SJSA1 (cell line): ENCODE measurements around the gene KRT35. TPM values are rescaled to one million over a fixed set of nuclear protein-coding genes. Genes with fewer than 3 reads are reported as not detected.
"Not testable (repeated sequence)": the region's sequence is repeated elsewhere in the genome, so short reads cannot be mapped to it uniquely, and the experiment has no call there.

ENCODE experiments used
- DNase-seq, 2 experiments: peaks; one replicate each; pipeline ENCODE4 v3.0.0-alpha.2; 2015 to 2020; ENCODE audit warnings: low spot score in 2 of 2, low read depth in 1 of 2
- H3K27ac ChIP-seq: fragments of 250-450 bp; sonication (Bioruptor Pico); 2 replicates; pipeline ENCODE4 v1.5.1; 2020; ENCODE audit warnings: mild to moderate bottlenecking, moderate library complexity
- H3K27me3 ChIP-seq: fragments of 250-450 bp; sonication (Bioruptor Pico); replicated peaks from 2 replicates; pipeline ENCODE4 v1.5.1; 2020; ENCODE audit warnings: mild to moderate bottlenecking, moderate library complexity
- H3K36me3 ChIP-seq: fragments of 250-450 bp; sonication (Bioruptor Pico); 2 replicates; pipeline ENCODE4 v1.5.1; 2020; ENCODE audit warnings: mild to moderate bottlenecking
- H3K4me1 ChIP-seq: fragments of 250-450 bp; sonication (Bioruptor Pico); replicated peaks from 2 replicates; pipeline ENCODE4 v1.6.1; 2021; ENCODE audit warnings: mild to moderate bottlenecking
- H3K4me3 ChIP-seq: fragments of 250-450 bp; sonication (Bioruptor Pico); 2 replicates; pipeline ENCODE4 v1.5.1; 2020; ENCODE audit warnings: mild to moderate bottlenecking
- H3K9me3 ChIP-seq: fragments of 250-450 bp; sonication (Bioruptor Pico); replicated peaks from 2 replicates; pipeline ENCODE4 v1.5.1; 2020; ENCODE audit warnings: mild to moderate bottlenecking
- total RNA-seq: library from RNA; depleted of rRNA; stranded (reverse); fragments of >200 nt; shearing (Covaris generic); gene quantifications from 2 replicates; pipeline ENCODE4 v1.2.3, GENCODE V29; 2014

Gene KRT35
- total RNA-seq, 1 experiment from 2014 or later: not detected

DNA sequence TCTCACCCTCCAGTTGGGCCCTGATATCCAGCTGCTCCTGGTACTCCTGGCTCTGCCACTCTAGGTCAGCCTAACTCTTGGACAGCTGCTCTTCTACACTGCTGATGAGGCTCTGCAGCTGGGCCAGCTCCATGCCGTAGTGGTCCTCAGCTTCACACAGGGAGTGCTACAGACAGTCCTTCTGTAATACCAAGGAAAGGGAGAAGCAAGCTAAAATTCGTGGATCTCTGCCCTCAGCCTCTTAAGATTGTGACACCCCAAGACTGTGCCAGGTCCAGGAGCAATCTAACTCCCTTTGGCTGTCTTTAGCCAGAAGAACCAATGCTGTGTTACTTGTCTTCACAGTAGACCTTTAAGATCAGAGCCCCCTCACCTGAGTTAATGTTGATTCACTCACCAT, 32.4 kb downstream of the KRT35 start:
- peaks cover 29% of the 10 kb centered on the region for H3K4me1 ChIP-seq
- no peak for DNase-seq

DNA sequence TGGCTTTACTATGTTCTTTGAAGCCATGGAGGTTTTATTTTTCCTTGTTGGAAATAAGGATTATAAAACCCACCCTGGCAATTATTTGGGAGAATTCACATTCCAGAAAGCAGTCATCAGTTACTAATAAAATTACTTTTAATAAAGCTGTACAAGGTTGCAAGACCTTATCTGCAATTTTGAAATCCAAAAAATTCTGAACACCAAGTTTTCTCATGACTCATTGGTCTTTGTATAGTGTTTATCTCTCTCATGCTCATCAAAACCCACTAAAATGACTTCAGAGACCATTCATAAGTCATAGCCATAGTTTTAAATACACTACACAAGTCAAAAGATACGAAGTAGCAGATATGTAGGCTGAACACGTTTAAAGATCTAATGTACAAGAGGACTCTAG, 34.1 kb downstream of the KRT35 start:
- H3K27me3 ChIP-seq: no peaks in the 10 kb centered on the region
- peaks cover 27% of the 10 kb centered on the region for H3K4me1 ChIP-seq
- H3K9me3 ChIP-seq: peaks cover 3% of the 10 kb centered on the region; the same call in 1 of the 2 replicates
- H3K36me3 ChIP-seq: no peaks in the 10 kb centered on the region
- DNase-seq: no peak
- H3K4me3 ChIP-seq: no peak overlapping the region
- no peak overlapping the region for H3K27ac ChIP-seq

More for the DNA sequence above, 32.4 kb downstream of the KRT35 start:
- Histone ChIP-seq H3K4me3 (no peak overlapping the region), H3K27ac (no peak overlapping the region), H3K27me3 (no peaks in the 10 kb centered on the region), H3K36me3 (no peaks in the 10 kb centered on the region), H3K9me3 (peaks cover 3% of the 10 kb centered on the region; the same call in 1 of the 2 replicates)

DNA sequence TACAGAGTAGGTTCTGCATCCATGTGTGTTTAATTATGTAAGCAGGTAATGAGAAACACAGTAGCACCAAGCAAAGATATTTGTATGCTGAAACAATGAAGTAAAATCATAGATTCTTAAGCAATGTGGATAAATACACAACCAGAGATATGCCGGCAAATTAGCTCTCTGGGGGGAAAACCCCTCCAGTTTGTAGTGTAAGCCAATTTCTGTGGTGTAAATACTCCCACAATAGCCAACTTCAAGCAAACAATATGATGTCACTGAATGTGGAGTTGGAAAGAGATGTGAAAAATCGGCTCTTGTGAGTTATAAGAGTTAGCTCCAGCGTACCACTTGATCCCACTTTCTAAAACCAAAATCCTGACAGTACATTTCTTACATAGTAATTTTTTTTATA, 36.3 kb downstream of the KRT35 start:
- Histone ChIP-seq H3K27ac (no peak overlapping the region), H3K27me3 (no peaks in the 10 kb centered on the region), H3K9me3 (no peaks in the 10 kb centered on the region), H3K36me3 (no peaks in the 10 kb centered on the region), H3K4me1 (peaks cover 14% of the 10 kb centered on the region), H3K4me3 (no peak overlapping the region)
- DNase-seq: no peak

DNA sequence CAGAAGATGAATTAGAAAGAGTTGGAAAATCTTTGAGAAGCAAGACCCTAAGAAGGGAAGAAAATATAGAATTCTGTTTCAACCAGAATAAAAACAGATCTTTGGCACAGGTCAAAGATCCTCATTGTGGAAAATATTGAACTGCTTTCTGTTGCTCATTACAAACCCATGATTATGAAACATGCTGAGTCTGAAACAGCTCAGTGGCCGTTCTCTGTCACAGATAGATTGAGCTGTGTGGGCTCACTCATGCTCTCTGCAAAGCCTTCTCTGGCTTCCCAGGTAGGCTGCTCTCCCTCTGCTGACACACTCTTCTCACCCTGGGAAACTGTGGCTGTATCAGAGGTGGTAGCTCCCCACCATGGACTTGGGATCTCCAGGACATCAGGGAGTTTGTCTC, 36.8 kb downstream of the KRT35 start:
- DNase-seq: no peak
- H3K27ac ChIP-seq: no peak overlapping the region

DNA sequence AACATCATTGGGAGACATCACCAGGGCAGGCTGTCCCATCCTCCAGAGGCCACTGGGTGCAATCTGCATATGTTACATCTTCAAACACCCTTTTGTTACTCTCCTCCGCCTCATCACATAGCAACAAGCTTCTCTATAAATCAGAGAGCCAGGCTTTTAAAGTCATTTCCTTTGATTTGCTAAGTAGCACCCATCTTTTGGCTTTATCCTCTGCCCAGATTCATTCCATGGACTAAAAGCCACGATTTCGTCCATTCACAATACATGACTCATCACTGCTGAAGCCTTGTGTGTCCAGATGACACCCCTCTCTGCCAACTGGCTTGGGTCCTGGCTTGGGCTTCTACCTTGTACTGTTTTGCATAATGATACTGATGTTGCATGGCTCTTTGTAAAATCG, 38.2 kb downstream of the KRT35 start:
- peaks cover 14% of the 10 kb centered on the region for H3K4me1 ChIP-seq
- no peak for DNase-seq
- H3K27ac ChIP-seq: no peak overlapping the region
- H3K27me3 ChIP-seq: no peaks in the 10 kb centered on the region
- H3K9me3 ChIP-seq: no peaks in the 10 kb centered on the region
- H3K36me3 ChIP-seq: no peaks in the 10 kb centered on the region
- no peak overlapping the region for H3K4me3 ChIP-seq

More for the DNA sequence above, 36.8 kb downstream of the KRT35 start:
- Histone ChIP-seq H3K9me3 (no peaks in the 10 kb centered on the region), H3K36me3 (no peaks in the 10 kb centered on the region), H3K27me3 (no peaks in the 10 kb centered on the region), H3K4me1 (peaks cover 14% of the 10 kb centered on the region), H3K4me3 (no peak overlapping the region)

DNA sequence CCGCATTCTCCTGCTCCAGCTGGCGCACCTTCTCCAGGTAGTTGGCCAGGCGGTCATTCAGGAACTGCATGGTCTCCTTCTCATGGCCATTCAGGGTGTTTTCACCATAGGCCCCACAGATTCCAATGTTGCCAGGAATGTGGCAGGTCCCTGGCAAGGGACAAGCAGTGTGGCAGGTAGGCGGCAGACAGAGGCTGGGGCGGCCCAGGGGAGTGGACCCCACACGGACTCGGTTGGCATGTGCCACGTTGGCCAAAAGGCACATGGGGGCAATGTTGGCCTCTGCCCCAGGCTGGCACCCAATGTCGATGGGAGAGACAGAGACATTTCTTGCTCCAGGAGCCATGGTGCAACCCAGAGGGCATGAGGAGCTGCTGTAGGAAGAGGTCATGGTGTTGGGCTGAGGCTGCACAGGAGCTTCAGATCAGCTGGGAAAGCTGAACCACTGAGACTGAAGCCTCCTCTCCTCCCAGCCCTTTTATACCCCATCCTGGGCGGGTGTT, 40.4 kb downstream of the KRT35 start, which contains the start of gene KRT38:
Gene KRT38 (minus strand): TSS at position 453 of the 503 bp plus-strand sequence. CDS start 62 bp downstream, at position 391.
- Histone ChIP-seq H3K36me3 (no peaks in the 10 kb centered on the region), H3K4me1 (peaks cover 4% of the 10 kb centered on the region; the same call in 1 of the 2 replicates), H3K27ac (no peak within 1 kb of the TSS), H3K27me3 (no peaks in the 10 kb centered on the region), H3K9me3 (no peaks in the 10 kb centered on the region), H3K4me3 (no peak within 1 kb of the TSS)
- DNase-seq: no peak

DNA sequence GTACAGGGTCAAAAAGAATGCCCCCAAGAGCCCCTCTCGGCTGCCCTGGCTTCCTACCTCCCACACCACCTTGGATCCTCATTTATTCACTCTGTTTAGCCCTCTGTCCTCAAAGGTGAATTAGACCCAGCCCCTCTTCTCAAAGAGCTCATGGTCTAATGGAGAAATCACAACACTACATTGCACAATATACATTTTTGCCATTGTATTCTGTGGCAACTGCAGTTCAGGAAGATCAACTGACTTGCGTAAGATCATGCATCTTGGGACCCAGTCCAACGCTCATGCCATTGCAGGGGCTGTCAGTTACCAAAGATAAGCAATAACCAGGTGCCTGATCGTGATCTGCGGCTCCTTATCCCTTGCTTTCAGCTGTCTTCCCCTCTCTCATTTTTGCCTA, 41.6 kb downstream of the KRT35 start:
- DNase-seq: no peak
- Histone ChIP-seq H3K4me1 (peaks cover 4% of the 10 kb centered on the region; the same call in 1 of the 2 replicates), H3K36me3 (no peaks in the 10 kb centered on the region), H3K4me3 (no peak overlapping the region), H3K9me3 (no peaks in the 10 kb centered on the region), H3K27ac (no peak overlapping the region), H3K27me3 (no peaks in the 10 kb centered on the region)

DNA sequence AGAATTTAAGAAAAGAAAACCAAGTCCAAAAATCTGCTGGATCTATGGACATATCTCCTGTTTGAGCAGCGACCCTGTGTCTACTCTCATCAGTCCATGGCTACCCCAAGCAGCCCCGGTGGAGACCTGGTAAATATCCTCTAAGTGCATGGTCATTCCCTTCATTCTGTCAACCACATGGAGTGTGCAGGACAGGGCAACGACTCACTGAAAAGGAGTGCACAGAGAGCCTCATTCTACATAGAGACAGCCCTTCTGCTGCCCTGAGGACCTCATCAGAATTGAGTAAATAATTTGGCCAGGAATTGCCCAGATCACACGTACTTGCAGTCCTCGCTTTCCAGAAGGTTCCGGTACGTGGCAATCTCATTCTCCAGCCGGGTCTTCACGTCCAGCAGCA, 43.2 kb downstream of the KRT35 start:
- Histone ChIP-seq H3K9me3 (no peaks in the 10 kb centered on the region), H3K4me3 (no peak overlapping the region), H3K4me1 (peaks cover 2% of the 10 kb centered on the region; the same call in 1 of the 2 replicates), H3K36me3 (no peaks in the 10 kb centered on the region), H3K27ac (no peak overlapping the region), H3K27me3 (no peaks in the 10 kb centered on the region)
- no peak for DNase-seq

DNA sequence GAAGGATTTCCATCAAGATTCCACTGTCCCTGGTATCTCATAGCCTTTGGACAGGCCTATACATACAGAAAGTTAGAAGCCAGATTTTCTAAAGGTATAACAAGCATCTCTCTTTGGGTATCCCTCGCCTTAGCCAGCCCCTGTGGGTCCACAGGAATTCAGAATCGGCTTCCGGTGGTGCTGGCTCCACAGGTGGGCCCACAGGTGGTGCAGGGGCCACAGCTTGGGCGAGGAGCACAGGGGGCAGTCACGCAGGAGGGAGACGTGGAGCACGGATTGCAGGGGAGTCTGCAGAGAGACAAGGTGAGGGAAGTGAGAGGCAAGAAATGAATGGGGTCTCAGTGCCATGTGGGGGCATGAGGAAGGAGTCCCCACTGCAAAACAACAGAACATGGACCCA, 43.7 kb downstream of the KRT35 start:
- no peaks in the 10 kb centered on the region; the same call in 1 of the 2 replicates for H3K4me1 ChIP-seq
- H3K27ac ChIP-seq: no peak overlapping the region
- H3K4me3 ChIP-seq: no peak overlapping the region
- H3K36me3 ChIP-seq: no peaks in the 10 kb centered on the region
- no peaks in the 10 kb centered on the region for H3K9me3 ChIP-seq
- H3K27me3 ChIP-seq: no peaks in the 10 kb centered on the region
- DNase-seq: no peak

DNA sequence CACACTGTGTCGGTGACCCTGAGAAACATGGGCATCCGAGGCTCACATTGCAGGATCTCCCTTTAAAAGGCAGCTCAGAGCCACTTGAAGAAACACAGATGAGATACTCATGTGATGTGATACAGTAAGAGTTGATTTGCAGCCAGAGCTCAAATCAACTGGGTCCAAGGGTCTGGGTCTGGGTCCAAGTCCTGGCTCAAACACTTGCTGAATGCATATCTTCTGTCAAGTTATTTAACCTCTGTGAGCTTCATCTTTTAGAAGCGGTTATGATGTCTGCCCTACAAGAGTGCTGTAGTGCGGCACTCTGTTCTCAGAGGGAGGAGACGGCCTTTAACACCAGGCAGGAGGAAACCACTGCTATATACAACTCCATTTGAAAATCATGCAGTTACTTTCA, 46.5 kb downstream of the KRT35 start:
- Histone ChIP-seq H3K4me1 (no peaks in the 10 kb centered on the region; the same call in 1 of the 2 replicates), H3K27me3 (no peaks in the 10 kb centered on the region), H3K27ac (no peak overlapping the region), H3K36me3 (no peaks in the 10 kb centered on the region), H3K4me3 (no peak overlapping the region), H3K9me3 (no peaks in the 10 kb centered on the region)
- no peak for DNase-seq

DNA sequence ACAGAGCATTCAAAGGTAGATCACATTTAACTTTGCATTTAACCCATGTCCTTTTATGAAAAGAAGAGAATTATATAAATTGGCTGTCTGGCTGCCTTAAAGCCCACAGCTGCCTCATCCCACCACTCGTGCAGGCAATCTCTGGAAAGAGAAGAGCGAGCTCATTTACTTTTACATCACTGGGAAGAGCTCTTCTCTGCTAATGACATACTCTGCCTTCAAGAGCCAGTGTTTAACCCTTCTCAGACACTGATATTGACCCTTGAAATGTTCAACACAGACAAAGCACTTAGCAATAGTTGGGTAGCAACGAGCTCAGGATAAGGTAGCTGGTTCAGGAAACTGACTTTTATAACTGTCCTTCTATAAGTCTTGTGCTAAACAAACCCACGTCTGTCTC, 46.9 kb downstream of the KRT35 start:
- Histone ChIP-seq H3K27me3 (no peaks in the 10 kb centered on the region), H3K36me3 (no peaks in the 10 kb centered on the region), H3K27ac (no peak overlapping the region), H3K9me3 (no peaks in the 10 kb centered on the region), H3K4me1 (no peaks in the 10 kb centered on the region; the same call in 1 of the 2 replicates), H3K4me3 (no peak overlapping the region)
- no peak for DNase-seq

DNA sequence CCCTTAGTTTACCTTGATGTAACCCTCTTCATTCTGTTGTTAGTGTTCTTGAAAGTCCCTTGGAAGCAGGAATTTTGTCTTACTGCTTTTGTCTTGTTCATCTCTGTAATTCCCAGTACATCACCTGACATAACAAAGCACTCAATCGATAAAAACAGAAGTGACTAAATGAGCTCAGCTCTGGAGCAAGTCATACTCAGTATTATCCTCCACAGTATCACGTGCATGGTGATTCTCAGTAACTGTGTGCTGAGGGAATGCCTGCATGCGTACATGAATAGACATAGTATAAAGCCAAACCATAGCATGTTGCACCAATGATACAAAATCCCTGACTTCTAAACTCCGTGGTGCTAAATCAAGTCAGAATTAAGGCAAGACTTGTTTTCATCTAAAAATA, 47.4 kb downstream of the KRT35 start:
- no peaks in the 10 kb centered on the region for H3K36me3 ChIP-seq
- no peaks in the 10 kb centered on the region for H3K9me3 ChIP-seq
- H3K4me1 ChIP-seq: no peaks in the 10 kb centered on the region; the same call in 1 of the 2 replicates
- no peak overlapping the region for H3K27ac ChIP-seq
- DNase-seq: no peak
- H3K27me3 ChIP-seq: no peaks in the 10 kb centered on the region
- no peak overlapping the region for H3K4me3 ChIP-seq

DNA sequence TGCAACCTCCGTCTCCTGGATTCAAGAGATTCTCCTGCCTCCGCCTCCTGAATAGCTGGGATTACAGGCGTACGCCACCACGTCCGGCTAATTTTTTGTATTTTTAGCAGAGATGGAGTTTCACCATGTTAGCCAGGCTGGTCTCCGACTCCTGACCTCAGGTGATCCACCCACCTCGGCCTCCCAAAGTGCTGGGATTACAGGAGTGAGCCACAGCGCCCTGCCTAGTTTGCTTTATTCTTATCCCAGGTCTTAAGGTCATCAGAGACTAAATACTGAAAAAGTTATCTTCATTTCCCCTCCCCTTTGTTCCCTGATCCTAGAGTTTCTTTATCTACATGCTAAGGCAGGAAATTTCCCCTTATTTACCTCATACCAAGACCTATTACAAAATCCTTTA, 50.6 kb downstream of the KRT35 start:
- not testable (repeated sequence) for H3K9me3 ChIP-seq, H3K4me1 ChIP-seq, H3K4me3 ChIP-seq, H3K36me3 ChIP-seq, DNase-seq, H3K27ac ChIP-seq, H3K27me3 ChIP-seq

DNA sequence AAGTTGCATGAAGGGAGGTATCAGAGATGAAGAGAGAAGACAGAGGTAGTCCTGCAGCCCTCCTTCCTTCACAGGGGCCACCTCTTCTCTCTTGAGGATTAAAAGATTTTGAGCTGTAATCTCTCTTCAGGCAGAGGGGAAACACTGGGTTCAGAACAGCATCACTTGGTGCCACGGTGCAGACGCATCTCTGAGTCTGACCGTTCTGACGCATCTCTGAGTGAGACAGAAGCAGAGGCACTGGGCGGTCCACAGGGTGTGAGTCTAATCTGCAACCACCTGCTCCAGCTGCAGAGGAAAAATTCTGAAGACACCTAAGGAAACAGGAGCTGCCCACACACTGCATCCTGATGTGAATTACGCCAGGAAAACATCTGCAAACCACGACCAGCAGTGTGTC, 51.3 kb downstream of the KRT35 start:
- H3K9me3 ChIP-seq: no peaks in the 10 kb centered on the region
- H3K27ac ChIP-seq: no peak overlapping the region
- no peaks in the 10 kb centered on the region for H3K36me3 ChIP-seq
- no peaks in the 10 kb centered on the region for H3K4me1 ChIP-seq
- no peak overlapping the region for H3K4me3 ChIP-seq
- no peaks in the 10 kb centered on the region for H3K27me3 ChIP-seq
- DNase-seq: no peak
